Uterus (tissue), 4 donors: ENCODE data around the gene LCP2. TPM values are rescaled to one million over a fixed set of nuclear protein-coding genes. Genes with fewer than 3 reads are reported as not detected.

ENCODE experiments used
- DNase-seq, 2 donors: peaks; one replicate each; pipeline ENCODE4 v3.0.0-alpha.2; 2019 to 2020
- H3K27ac ChIP-seq, 2 donors: fragments of 200-600 bp; sonication (generic); 1 replicate in 1 of 2; 2 replicates in 1 of 2; pipeline ENCODE4 v1.5.1; 2016 to 2018
- H3K27me3 ChIP-seq, 2 donors: fragments of 200-600 bp; sonication (generic); one replicate each; pipeline ENCODE4 v1.5.1; 2018 to 2019; ENCODE audit warnings: control low read depth in 1 of 2
- H3K36me3 ChIP-seq, 2 donors: fragments of 200-600 bp; sonication (generic); one replicate each; pipeline ENCODE4 v1.5.1; 2019; ENCODE audit warnings: control low read depth in 1 of 2
- H3K4me1 ChIP-seq, 2 donors: fragments of 200-600 bp; sonication (generic); one replicate each; pipeline ENCODE4 v1.5.1; 2018 to 2019; ENCODE audit warnings: control low read depth in 1 of 2
- H3K4me3 ChIP-seq, 2 donors: fragments of 200-600 bp; sonication (generic); 1 replicate in 1 of 2; 2 replicates in 1 of 2; pipeline ENCODE4 v1.5.1; 2018 to 2019; ENCODE audit warnings: mild to moderate bottlenecking in 1 of 2
- H3K9me3 ChIP-seq, 2 donors: fragments of 200-600 bp; sonication (generic); one replicate each; pipeline ENCODE4 v1.5.1; 2019; ENCODE audit warnings: control low read depth in 1 of 2
- POLR2A ChIP-seq, 2 donors: fragments of 450-650 bp; IDR thresholded peaks; one replicate each; pipeline ENCODE4 v1.6.1; 2016; ENCODE audit warnings: antibody characterized with exemption in 2 of 2, mild to moderate bottlenecking in 1 of 2, moderate library complexity in 1 of 2
- intact Hi-C: fragments of 100-400 bp; cut with DNase I; formaldehyde crosslinking; loops from one replicate; pipeline ENCODE4 v1.15.1; 2023; ENCODE audit warnings: low total_unique reads
- total RNA-seq, 4 donors: library from RNA; depleted of rRNA in 3 of 4; stranded (reverse); fragments of >200 nt in 3 of 4; gene quantifications; one replicate each; pipeline versions ENCODE4 v1.1.0 to v1.2.4, GENCODE V29; 2014 to 2023
- TF ChIP-seq, protein P1 (sequence below), 4 experiments: fragments of 200-600 bp in 2 of 4; fragments of 450-650 bp in 2 of 4; sonication (generic) in 2 of 4; IDR thresholded peaks; one replicate each; pipeline ENCODE4 v1.5.1; 2016 to 2019; ENCODE audit warnings: antibody characterized with exemption in 4 of 4, mild to moderate bottlenecking in 2 of 4, moderate library complexity in 1 of 4
- donor health status: DM: yes; HTN: yes; CAD: no.

LCP2 gene
- total RNA-seq, 4 donors from 2014 or later = 1.3 to 19.1 (median 11.2) TPM

DNA sequence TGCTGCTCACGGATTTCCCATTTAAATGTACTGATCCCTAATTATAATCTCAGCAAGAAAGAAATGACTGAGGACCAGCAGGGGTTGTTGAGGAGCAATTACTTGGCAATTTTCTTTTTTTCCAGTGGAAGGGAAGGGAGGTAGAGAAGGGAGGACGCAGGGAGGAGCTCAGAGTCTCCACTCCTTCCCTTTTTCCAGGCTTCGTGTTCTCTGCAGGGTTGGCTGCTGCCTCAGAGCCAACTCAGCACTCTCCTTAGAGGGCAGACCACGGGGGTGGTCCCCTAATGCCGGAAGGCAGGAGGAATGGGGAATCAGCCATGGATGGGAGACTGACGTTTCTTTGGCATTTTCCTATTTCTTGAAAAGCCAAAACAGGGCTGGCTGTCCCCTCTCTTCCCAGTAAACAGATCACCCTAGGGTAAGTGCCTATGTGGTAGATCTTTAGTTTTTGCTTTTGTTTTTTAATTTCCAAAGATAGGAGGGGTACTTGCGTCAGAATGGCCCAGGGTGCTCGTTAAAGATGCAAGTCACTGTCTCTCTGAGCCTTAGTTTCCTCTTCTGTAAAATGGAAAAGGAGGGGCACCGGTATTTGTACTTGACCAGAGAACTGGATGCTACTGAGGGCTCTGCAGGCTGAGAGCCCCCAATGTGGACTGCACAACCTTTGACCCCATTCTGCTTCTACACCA, 39.6 kb upstream of the LCP2 start:
- Histone ChIP-seq H3K4me3 (no peak overlapping the region), H3K27me3 (no peaks in the 10 kb centered on the region), H3K36me3 (no peaks in the 10 kb centered on the region), H3K27ac (no peak overlapping the region), H3K4me1 (no peaks in the 10 kb centered on the region), H3K9me3 (no peaks in the 10 kb centered on the region)
- TF ChIP-seq, protein P1, sequence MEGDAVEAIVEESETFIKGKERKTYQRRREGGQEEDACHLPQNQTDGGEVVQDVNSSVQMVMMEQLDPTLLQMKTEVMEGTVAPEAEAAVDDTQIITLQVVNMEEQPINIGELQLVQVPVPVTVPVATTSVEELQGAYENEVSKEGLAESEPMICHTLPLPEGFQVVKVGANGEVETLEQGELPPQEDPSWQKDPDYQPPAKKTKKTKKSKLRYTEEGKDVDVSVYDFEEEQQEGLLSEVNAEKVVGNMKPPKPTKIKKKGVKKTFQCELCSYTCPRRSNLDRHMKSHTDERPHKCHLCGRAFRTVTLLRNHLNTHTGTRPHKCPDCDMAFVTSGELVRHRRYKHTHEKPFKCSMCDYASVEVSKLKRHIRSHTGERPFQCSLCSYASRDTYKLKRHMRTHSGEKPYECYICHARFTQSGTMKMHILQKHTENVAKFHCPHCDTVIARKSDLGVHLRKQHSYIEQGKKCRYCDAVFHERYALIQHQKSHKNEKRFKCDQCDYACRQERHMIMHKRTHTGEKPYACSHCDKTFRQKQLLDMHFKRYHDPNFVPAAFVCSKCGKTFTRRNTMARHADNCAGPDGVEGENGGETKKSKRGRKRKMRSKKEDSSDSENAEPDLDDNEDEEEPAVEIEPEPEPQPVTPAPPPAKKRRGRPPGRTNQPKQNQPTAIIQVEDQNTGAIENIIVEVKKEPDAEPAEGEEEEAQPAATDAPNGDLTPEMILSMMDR (IDR thresholded peaks at IDR 0.05) = no peak
- TF ChIP-seq POLR2A (IDR thresholded peaks at IDR 0.05) = no peak
- DNase-seq = no peak
- intact Hi-C loops = no loop called here

DNA sequence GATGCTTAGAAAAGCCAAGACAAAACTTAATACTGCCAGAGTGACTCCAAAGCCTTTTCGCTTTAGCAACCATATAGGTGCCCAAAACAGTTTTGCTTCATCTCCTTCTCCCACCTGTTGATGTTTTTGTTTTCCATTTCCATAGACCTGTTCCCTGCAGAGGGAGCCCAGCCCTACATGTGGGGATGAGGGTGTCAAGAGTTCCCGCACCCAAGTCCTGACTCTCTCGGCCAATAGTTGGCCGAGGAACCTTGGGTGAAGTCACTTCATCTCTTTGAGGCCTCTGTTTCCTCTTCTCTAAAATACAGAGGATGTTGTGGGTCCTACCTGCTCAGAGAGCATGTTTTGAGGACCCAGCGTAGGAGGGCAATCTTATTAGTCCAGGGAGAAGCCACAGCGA, 38.5 kb upstream of the LCP2 start:
- Histone ChIP-seq H3K27me3 (no peaks in the 10 kb centered on the region), H3K4me1 (no peaks in the 10 kb centered on the region), H3K27ac (no peak overlapping the region), H3K4me3 (no peak overlapping the region), H3K9me3 (no peaks in the 10 kb centered on the region), H3K36me3 (no peaks in the 10 kb centered on the region)
- TF ChIP-seq, protein P1 (IDR thresholded peaks at IDR 0.05) = no peak
- TF ChIP-seq POLR2A (IDR thresholded peaks at IDR 0.05) = no peak
- intact Hi-C loops = no loop called here
- DNase-seq = no peak

DNA sequence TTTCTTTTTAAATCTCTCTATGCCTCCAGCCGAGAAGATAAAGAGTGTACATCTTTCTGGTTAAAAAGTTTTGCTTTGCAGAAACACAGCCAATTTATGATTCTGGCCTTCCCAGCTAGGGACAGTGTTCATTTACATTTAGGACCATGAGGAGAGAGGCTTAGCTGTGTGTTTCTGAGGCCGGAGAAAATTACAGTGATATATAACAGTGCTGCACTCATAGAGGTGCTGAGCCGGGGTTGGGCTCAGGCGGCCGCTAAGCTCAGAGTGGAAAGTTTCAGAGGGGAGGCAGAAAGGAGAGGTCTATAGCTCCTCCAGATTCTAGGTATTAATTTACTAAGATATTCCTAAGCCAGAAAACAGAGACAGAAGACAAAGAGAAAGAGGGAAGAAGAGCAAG, 37.0 kb upstream of the LCP2 start:
- no peak overlapping the region for H3K27ac ChIP-seq
- TF ChIP-seq POLR2A (IDR thresholded peaks at IDR 0.05) = no peak
- TF ChIP-seq, protein P1 (IDR thresholded peaks at IDR 0.05) = no peak
- H3K4me3 ChIP-seq = no peak overlapping the region
- intact Hi-C loops = no loop called here
- H3K27me3 ChIP-seq = no peaks in the 10 kb centered on the region
- no peak for DNase-seq
- no peaks in the 10 kb centered on the region for H3K4me1 ChIP-seq
- H3K36me3 ChIP-seq = no peaks in the 10 kb centered on the region
- H3K9me3 ChIP-seq = no peaks in the 10 kb centered on the region

DNA sequence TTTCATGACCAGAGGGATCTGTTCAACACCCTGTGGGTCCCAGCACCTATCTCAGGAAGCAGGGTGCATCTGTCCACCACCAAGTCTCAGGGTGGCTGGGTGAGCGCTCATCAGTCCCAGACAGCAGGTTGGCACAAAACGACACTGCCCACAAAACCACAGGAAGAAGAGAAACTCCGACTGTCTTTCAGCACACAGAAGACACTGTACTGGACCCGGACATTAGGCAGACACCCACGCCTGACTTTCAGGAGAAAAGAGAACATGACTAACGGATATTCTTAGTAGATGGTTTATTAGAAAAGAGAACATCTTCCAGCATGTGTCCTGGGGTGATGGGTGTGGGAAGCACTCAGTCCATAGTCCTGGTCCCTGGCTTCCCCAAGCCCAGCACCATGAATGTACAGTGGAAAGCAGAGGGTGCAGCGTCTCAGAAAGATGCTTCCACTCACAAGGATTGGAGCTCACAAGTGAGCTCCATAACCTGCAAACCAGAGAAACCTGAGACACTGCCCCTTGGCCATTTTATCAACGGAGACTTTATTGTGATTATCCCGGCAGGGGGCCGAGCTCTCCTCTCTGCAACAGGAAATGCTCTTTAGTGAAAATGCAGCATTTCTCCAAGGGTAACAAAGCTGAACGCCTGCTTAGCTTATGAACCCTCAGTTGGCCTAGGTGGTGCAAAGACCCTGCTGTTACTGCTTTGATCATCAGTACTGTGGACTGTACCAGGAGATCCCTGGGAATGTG, 35.8 kb upstream of the LCP2 start:
- H3K36me3 ChIP-seq = no peaks in the 10 kb centered on the region
- H3K4me1 ChIP-seq = no peaks in the 10 kb centered on the region
- no peak for DNase-seq
- no peaks in the 10 kb centered on the region for H3K27me3 ChIP-seq
- H3K9me3 ChIP-seq = no peaks in the 10 kb centered on the region
- peak overlapping the region; percentile 80 to 82 for H3K27ac ChIP-seq
- TF ChIP-seq, protein P1 (IDR thresholded peaks at IDR 0.05) = no peak
- TF ChIP-seq POLR2A (IDR thresholded peaks at IDR 0.05) = no peak
- H3K4me3 ChIP-seq = no peak overlapping the region
- intact Hi-C loops = no loop called here

DNA sequence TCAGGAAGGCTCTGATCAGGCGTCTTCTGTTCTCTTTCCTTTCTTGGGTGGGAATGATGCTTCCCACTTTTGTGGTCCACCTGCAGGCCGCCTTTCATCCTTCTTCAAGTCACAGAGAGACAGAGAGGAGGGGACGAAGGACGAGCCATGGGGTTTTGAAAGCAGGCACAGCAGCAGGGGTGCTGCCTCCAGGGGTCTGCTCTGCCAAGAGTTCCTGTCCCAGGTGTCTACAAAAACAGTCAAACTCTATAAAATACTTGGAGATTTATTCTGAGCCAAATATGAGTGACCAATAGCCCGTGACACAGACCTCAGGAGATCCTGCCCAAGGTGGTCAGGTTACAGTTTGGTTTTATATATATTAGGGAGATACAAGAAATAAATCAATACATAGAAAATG, 34.5 kb upstream of the LCP2 start:
- H3K9me3 ChIP-seq = no peaks in the 10 kb centered on the region
- no peaks in the 10 kb centered on the region for H3K27me3 ChIP-seq
- H3K4me3 ChIP-seq = no peak overlapping the region
- TF ChIP-seq, protein P1 (IDR thresholded peaks at IDR 0.05) = no peak
- TF ChIP-seq POLR2A (IDR thresholded peaks at IDR 0.05) = no peak
- intact Hi-C loops = no loop called here
- H3K4me1 ChIP-seq = no peaks in the 10 kb centered on the region
- H3K36me3 ChIP-seq = no peaks in the 10 kb centered on the region
- DNase-seq = no peak
- peak overlapping the region; percentile 80 to 82 for H3K27ac ChIP-seq
